Erythroblast (primary cell): Measurements from ENCODE around the gene ZNF579.

ENCODE experiments used
- DNase-seq, 2 experiments: peaks; one replicate each; lab custom pipeline; 2025; lab: John Stamatoyannopoulos, UW
- GATA1 ChIP-seq: IDR thresholded peaks from 2 replicates; pipeline ENCODE4 v1.6.1; 2011; ENCODE audit warnings: low read depth, mild to moderate bottlenecking, control low read depth, low read length, moderate library complexity
- POLR2A ChIP-seq: IDR thresholded peaks from 2 replicates; pipeline ENCODE4 v1.6.1; 2011; ENCODE audit warnings: mild to moderate bottlenecking, low read length

The ZNF579 gene

GRCh38 chr19:55605207-55605636 is 24.6 kb upstream of the ZNF579 start:
- TF ChIP-seq GATA1 (no peak), POLR2A (peak; percentile 57)
- DNase-seq: peak; percentile 92 to 94

GRCh38 chr19:55603581-55604292 is 23.1 kb upstream of the ZNF579 start:
- TF ChIP-seq GATA1 (no peak), POLR2A (no peak)
- DNase-seq: peak; percentile 44 to 47

- DNase-seq: no peak
- TF ChIP-seq GATA1: no peak
- TF ChIP-seq POLR2A: no peak
These were observed 22.5 kb upstream of the ZNF579 start for GRCh38 chr19:55603115-55603514.

- DNase-seq: no peak
- no peak for TF ChIP-seq GATA1
- no peak for TF ChIP-seq POLR2A
These were observed 21.7 kb upstream of the ZNF579 start for GRCh38 chr19:55602104-55603001.

GRCh38 chr19:55601084-55601483 is 20.4 kb upstream of the ZNF579 start:
- TF ChIP-seq GATA1 (no peak), POLR2A (no peak)
- DNase-seq: peak in 1 of 2 experiments; percentile 53

- DNase-seq: no peak
- TF ChIP-seq POLR2A (no peak), GATA1 (no peak)
These were observed 20.0 kb upstream of the ZNF579 start for GRCh38 chr19:55600662-55601028.

GRCh38 chr19:55599842-55600661 is 19.4 kb upstream of the ZNF579 start, which contains the start of gene ZNF524:
TSS of gene ZNF524 (plus strand) at chr19:55600288. CDS start at chr19:55602113, 1,825 bp downstream.
- peak; percentile 93 to 95 for DNase-seq
- TF ChIP-seq GATA1 (no peak), POLR2A (peak; percentile 36)

GRCh38 chr19:55599468-55599841 is 18.8 kb upstream of the ZNF579 start, which contains the start of gene FIZ1:
TSS of gene FIZ1 (minus strand) at chr19:55599517. CDS start at chr19:55597865, 1,652 bp downstream.
- DNase-seq: peak; percentile 98
- TF ChIP-seq GATA1: no peak
- no peak for TF ChIP-seq POLR2A

- no peak for TF ChIP-seq POLR2A
- no peak for TF ChIP-seq GATA1
- DNase-seq: peak; percentile 96 to 98
These were observed 18.2 kb upstream of the ZNF579 start for GRCh38 chr19:55598719-55599467.

- TF ChIP-seq POLR2A: no peak
- no peak for TF ChIP-seq GATA1
- no peak for DNase-seq
These were observed 17.4 kb upstream of the ZNF579 start for GRCh38 chr19:55598034-55598433.

- DNase-seq: no peak
- TF ChIP-seq GATA1 (no peak), POLR2A (no peak)
These were observed 16.9 kb upstream of the ZNF579 start for GRCh38 chr19:55597501-55597921.

GRCh38 chr19:55596304-55596703 is 15.7 kb upstream of the ZNF579 start:
- no peak for DNase-seq

More at GRCh38 chr19:55596304-55596703, 15.7 kb upstream of the ZNF579 start:
- TF ChIP-seq GATA1 (no peak), POLR2A (no peak)
